22Rv1 (cell line): ENCODE measurements around the gene BASP1.
"Not testable (repeated sequence)": the region's sequence is repeated elsewhere in the genome, so short reads cannot be mapped to it uniquely, and the experiment has no call there.

Experiments
- H3K27ac ChIP-seq: fragments of 450-650 bp; 2 replicates; pipeline ENCODE4 v1.5.1; 2017
- ZFX ChIP-seq: fragments of 450-650 bp; IDR thresholded peaks from 2 replicates; pipeline ENCODE4 v1.6.1; 2017; ENCODE audit warnings: antibody characterized with exemption, borderline replicate concordance
- TF ChIP-seq, protein P1 (sequence below): fragments of 450-650 bp; IDR thresholded peaks from 2 replicates; pipeline ENCODE4 v1.5.1; 2017; ENCODE audit warnings: mild to moderate bottlenecking

BASP1 gene

DNA sequence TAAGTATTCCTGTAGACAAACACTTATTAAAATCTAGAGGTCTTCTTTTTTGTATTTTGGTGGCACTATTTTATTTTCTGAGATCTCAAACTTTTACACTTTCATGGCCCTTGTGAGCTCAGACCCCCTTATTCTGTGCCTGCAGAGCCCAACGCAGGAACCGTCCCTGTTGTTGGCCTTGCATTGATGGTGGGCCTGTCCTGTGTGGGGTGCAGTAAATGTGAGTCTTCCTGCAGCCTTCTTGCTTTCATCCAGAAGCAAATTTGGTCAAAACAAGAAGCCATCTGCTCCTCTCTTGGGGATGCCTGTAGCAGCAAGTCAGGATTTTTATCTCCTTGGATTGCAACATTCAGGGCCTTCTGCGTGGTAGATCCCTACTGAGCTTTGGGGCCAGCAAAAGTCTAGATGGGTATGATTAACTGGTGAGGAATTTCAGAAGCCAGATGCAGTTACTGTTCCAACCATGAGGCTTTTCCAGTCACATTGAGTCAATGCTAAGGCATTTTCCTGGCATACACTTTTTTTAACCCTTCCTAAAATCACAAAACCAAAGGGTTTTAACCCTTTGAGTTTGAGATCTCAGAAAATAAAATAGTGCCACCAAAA is 31.7 kb downstream of the BASP1 start:
- no peak overlapping the region for H3K27ac ChIP-seq
- no peak for TF ChIP-seq ZFX
- TF ChIP-seq, protein P1, sequence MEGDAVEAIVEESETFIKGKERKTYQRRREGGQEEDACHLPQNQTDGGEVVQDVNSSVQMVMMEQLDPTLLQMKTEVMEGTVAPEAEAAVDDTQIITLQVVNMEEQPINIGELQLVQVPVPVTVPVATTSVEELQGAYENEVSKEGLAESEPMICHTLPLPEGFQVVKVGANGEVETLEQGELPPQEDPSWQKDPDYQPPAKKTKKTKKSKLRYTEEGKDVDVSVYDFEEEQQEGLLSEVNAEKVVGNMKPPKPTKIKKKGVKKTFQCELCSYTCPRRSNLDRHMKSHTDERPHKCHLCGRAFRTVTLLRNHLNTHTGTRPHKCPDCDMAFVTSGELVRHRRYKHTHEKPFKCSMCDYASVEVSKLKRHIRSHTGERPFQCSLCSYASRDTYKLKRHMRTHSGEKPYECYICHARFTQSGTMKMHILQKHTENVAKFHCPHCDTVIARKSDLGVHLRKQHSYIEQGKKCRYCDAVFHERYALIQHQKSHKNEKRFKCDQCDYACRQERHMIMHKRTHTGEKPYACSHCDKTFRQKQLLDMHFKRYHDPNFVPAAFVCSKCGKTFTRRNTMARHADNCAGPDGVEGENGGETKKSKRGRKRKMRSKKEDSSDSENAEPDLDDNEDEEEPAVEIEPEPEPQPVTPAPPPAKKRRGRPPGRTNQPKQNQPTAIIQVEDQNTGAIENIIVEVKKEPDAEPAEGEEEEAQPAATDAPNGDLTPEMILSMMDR, result no peak

DNA sequence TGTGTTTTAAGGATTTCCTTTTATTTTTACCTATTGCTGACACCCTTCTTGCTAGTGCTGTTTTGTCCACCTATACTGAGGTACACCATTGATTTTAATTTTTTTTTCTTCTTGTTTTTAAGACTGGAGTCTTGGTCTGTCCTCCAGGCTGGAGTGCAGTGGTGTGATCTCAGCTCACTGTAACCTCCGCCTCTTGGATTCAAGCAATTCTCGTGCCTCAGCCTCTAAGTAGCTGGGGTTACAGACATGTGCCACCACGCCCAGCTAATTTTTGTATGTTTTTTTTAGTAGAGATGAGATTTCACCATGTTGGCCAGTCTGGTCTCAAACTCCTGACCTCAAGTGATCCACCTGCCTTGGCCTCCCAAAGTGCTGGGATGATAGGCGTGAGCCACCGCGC is 32.4 kb downstream of the BASP1 start:
- not testable (repeated sequence) for H3K27ac ChIP-seq

- TF ChIP-seq ZFX, result no peak
- TF ChIP-seq, protein P1, result no peak
- H3K27ac ChIP-seq, result no peak overlapping the region
Measured at GRCh38 chr5:17252543-17252942, 35.1 kb downstream of the BASP1 start.

- TF ChIP-seq ZFX, result no peak
- TF ChIP-seq, protein P1, result no peak
- H3K27ac ChIP-seq, result no peak overlapping the region
Measured at GRCh38 chr5:17255471-17256021, 38.1 kb downstream of the BASP1 start.

GRCh38 chr5:17256171-17256570 is 38.7 kb downstream of the BASP1 start:
- no peak overlapping the region for H3K27ac ChIP-seq
- TF ChIP-seq, protein P1, result no peak
- no peak for TF ChIP-seq ZFX

GRCh38 chr5:17256839-17257238 is 39.4 kb downstream of the BASP1 start:
- no peak overlapping the region for H3K27ac ChIP-seq

GRCh38 chr5:17257705-17258273 is 40.4 kb downstream of the BASP1 start:
- no peak for TF ChIP-seq ZFX
- TF ChIP-seq, protein P1, result no peak
- no peak overlapping the region for H3K27ac ChIP-seq

More at GRCh38 chr5:17256839-17257238, 39.4 kb downstream of the BASP1 start:
- TF ChIP-seq, protein P1, result no peak
- no peak for TF ChIP-seq ZFX
